ENCODE measurements around the gene MORN3. TPM values are rescaled to one million over a fixed set of nuclear protein-coding genes. Genes with fewer than 3 reads are reported as not detected.
A peak's percentile ranks its signal among the peaks of the same experiment; 100 is the strongest.

The MORN3 gene
- total and polyA plus RNA-seq, 2 donors (not counting 1 experiment from before 2014, with no cell fraction given), result 0.22 to 1.3 TPM

DNA sequence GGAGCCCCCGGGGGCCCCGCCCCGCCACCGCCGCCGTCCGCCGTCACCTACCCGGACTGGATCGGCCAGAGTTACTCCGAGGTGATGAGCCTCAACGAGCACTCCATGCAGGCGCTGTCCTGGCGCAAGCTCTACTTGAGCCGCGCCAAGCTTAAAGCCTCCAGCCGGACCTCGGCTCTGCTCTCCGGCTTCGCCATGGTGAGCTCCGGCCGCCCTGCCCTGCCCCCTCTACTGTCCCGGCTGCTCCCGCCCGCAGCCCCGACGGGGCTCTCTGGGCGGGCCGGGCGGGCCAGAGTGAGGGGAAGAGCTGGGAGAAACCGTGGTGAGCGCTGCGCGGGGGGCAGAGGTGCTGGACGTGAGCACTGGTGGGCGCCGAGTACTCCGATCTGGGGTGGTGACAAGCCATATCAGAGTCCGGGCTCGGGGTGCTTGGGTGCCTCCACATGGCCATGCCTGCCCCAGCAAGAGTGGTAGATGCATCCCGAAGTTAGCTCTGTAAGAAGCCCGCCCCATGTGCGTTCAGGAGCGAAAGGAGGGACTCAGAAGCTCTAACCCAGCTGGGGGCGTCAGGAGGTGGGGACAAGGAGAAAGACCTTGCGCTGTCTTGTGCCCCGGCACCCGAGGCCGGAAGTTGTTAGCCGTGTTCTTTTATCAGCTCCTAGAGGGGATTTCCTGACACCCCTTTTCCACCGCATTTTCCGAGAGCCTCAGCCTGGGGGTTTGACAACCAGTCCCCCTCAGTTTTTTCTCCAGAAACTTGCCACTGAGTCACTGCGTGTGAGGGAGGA, 42.4 kb downstream of the MORN3 start:
- under 1% methylated on average over 51 of the region's 53 CpGs for WGBS (ENCODE audit: insufficient coverage)
- Histone ChIP-seq H3K9ac (ENCODE audit: low read length) (peak overlapping the region; percentile 80), H3K4me1 (ENCODE audit: control insufficient read depth in 2 of 2, insufficient read depth in 2 of 2, low read length in 2 of 2) (peaks cover 48 to 58% of the 10 kb centered on the region in 2 donors), H3K27ac (ENCODE audit: low read length in 2 of 2) (peak overlapping the region; percentile 87 to 91), H3K36me3 (replicated peaks in 1 of 2; ENCODE audit: control extremely low read depth in 1 of 2, control insufficient read depth in 1 of 2, extremely low read depth in 1 of 2, insufficient read depth in 2 of 2, low read length in 1 of 2) (peaks cover 0 to 15% of the 10 kb centered on the region in 2 experiments), H3K9me3 (ENCODE audit: control extremely low read depth in 1 of 3, control insufficient read depth in 2 of 3, insufficient read depth in 1 of 3, low read length in 2 of 3) (no peaks in the 10 kb centered on the region), H3K4me3 (ENCODE audit: control extremely low read depth in 1 of 5, extremely low read depth in 1 of 5, insufficient read depth in 1 of 5, low read depth in 2 of 5, low read length in 4 of 5) (peak overlapping the region; percentile 61 to 93 (median 82)), H3K4me2 (replicated peaks; ENCODE audit: low read depth, low read length, poor library complexity, severe bottlenecking) (peak overlapping the region; percentile 89), H4K20me1 (ENCODE audit: control insufficient read depth, insufficient read depth, low read length, poor library complexity, severe bottlenecking) (peaks cover 45% of the 10 kb centered on the region), H3K27me3 (replicated peaks in 1 of 4; ENCODE audit: control extremely low read depth in 1 of 4, control insufficient read depth in 3 of 4, insufficient read depth in 4 of 4, low read length in 3 of 4) (no peaks in the 10 kb centered on the region), H3K79me2 (ENCODE audit: control insufficient read depth, insufficient read depth, low read length) (peaks cover 53% of the 10 kb centered on the region), H2AFZ (ENCODE audit: insufficient read depth, low read depth, low read length, poor library complexity, severe bottlenecking) (peak overlapping the region; percentile 89)
- ATAC-seq (ENCODE audit: low read depth), result peak; percentile 36
- CTCF ChIA-PET, result interaction anchor here (0.6 to 12.0 kb wide), 29 partner anchors 9 to 1045 kb away, joined by 3 to 213 read pairs (median 5); partner anchors contain the start of genes KDM2B, MORN3 and TMEM120B
- intact Hi-C loops (cut with micrococcal nuclease), result loop anchor here (1.0 to 5.0 kb wide), 10 partner anchors 37 to 165 kb away; partner anchors contain the start of genes RHOF and TMEM120B
- peak overlapping the region; percentile 96 for H3K4me3 Mint-ChIP-seq
- H3K9me3 Mint-ChIP-seq (ENCODE audit: insufficient read depth), result no peaks in the 10 kb centered on the region
- peak; percentile 83 for DNase-seq
- peaks cover 54% of the 10 kb centered on the region for H3K4me1 Mint-ChIP-seq
- POLR2A ChIA-PET, result interaction anchor here (0.5 to 5.2 kb wide), 25 partner anchors 9 to 174 kb away, joined by 3 to 59 read pairs (median 6); partner anchors contain the start of genes KDM2B, MORN3 and TMEM120B
- TF ChIP-seq EZH2 (IDR thresholded peaks at IDR 0.05; ENCODE audit: borderline replicate concordance, insufficient read depth, low read depth, low read length, poor library complexity, severe bottlenecking), result no peak
- TF ChIP-seq, protein P1, sequence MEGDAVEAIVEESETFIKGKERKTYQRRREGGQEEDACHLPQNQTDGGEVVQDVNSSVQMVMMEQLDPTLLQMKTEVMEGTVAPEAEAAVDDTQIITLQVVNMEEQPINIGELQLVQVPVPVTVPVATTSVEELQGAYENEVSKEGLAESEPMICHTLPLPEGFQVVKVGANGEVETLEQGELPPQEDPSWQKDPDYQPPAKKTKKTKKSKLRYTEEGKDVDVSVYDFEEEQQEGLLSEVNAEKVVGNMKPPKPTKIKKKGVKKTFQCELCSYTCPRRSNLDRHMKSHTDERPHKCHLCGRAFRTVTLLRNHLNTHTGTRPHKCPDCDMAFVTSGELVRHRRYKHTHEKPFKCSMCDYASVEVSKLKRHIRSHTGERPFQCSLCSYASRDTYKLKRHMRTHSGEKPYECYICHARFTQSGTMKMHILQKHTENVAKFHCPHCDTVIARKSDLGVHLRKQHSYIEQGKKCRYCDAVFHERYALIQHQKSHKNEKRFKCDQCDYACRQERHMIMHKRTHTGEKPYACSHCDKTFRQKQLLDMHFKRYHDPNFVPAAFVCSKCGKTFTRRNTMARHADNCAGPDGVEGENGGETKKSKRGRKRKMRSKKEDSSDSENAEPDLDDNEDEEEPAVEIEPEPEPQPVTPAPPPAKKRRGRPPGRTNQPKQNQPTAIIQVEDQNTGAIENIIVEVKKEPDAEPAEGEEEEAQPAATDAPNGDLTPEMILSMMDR (IDR thresholded peaks at IDR 0.05), result no peak
- H3K27ac Mint-ChIP-seq, result peak overlapping the region; percentile 96
- no peaks in the 10 kb centered on the region for H3K27me3 Mint-ChIP-seq

Measured in B cell (primary cell).